HG03159 (cell line): ENCODE measurements around the gene ADAD2.
"Not testable (repeated sequence)": the region's sequence is repeated elsewhere in the genome, so short reads cannot be mapped to it uniquely, and the experiment has no call there.

Experiments used
- ATAC-seq: cut with Tn5 transposase; IDR thresholded peaks from one replicate; pipeline ENCODE4 v1.9.1; 2021; ENCODE audit warnings: mild to moderate bottlenecking, moderate library complexity; ENCODE audit not compliant: unreplicated experiment

Gene ADAD2

GRCh38 chr16:84195201-84196093 lies 4.5 kb downstream of the ADAD2 start:
- no peak for ATAC-seq

GRCh38 chr16:84196101-84196500 lies 5.1 kb downstream of the ADAD2 start:
- no peak for ATAC-seq

- no peak for ATAC-seq
Measured at GRCh38 chr16:84196727-84197394, 5.9 kb downstream of the ADAD2 start.

- ATAC-seq, result no peak
Measured at GRCh38 chr16:84197466-84198128, 6.6 kb downstream of the ADAD2 start.

GRCh38 chr16:84198401-84198800 lies 7.4 kb downstream of the ADAD2 start:
- ATAC-seq, result no peak

- no peak for ATAC-seq
Measured at GRCh38 chr16:84199097-84199496, 8.1 kb downstream of the ADAD2 start.

- ATAC-seq, result no peak
Measured at GRCh38 chr16:84199861-84200260, 8.9 kb downstream of the ADAD2 start.

GRCh38 chr16:84204551-84204950 lies 13.6 kb downstream of the ADAD2 start:
- ATAC-seq, result not testable (repeated sequence)

GRCh38 chr16:84205123-84205522 lies 14.2 kb downstream of the ADAD2 start:
- ATAC-seq, result not testable (repeated sequence)

- ATAC-seq, result no peak
Measured at GRCh38 chr16:84205976-84206691, 15.2 kb downstream of the ADAD2 start.

- ATAC-seq, result no peak
Measured at GRCh38 chr16:84207251-84207650, 16.3 kb downstream of the ADAD2 start.

GRCh38 chr16:84207879-84208278 lies 16.9 kb downstream of the ADAD2 start:
- no peak for ATAC-seq

GRCh38 chr16:84209989-84210388 lies 19.0 kb downstream of the ADAD2 start:
- no peak for ATAC-seq

- ATAC-seq, result no peak
Measured at GRCh38 chr16:84212154-84212553, 21.2 kb downstream of the ADAD2 start.

- ATAC-seq, result no peak
Measured at GRCh38 chr16:84212631-84213030, 21.7 kb downstream of the ADAD2 start.

GRCh38 chr16:84214451-84215066 lies 23.6 kb downstream of the ADAD2 start:
- no peak for ATAC-seq

- no peak for ATAC-seq
Measured at GRCh38 chr16:84215531-84215930, 24.6 kb downstream of the ADAD2 start.

- not testable (repeated sequence) for ATAC-seq
Measured at GRCh38 chr16:84216144-84216543, 25.2 kb downstream of the ADAD2 start.

GRCh38 chr16:84218176-84218823 lies 27.3 kb downstream of the ADAD2 start:
- no peak for ATAC-seq

GRCh38 chr16:84218956-84219355 lies 28.0 kb downstream of the ADAD2 start:
- ATAC-seq, result no peak
